A673 (cell line): ENCODE data around the gene DNHD1. TPM values are rescaled to one million over a fixed set of nuclear protein-coding genes. Genes with fewer than 3 reads are reported as not detected.

Source experiments
- BruUV-seq: library from RNA; stranded (reverse); fragments of 400-500 nt; replicated peaks from 2 replicates; lab custom pipeline; 2021; lab: Mats Ljungman, UMichigan
- CTCF ChIA-PET: fragments of 300-600 bp; sonication (Branson Sonifier 250); formaldehyde crosslinking; loops from one replicate; lab custom pipeline; 2022; ENCODE audit warnings: antibody characterized with exemption; lab: Charles Lee
- POLR2A ChIA-PET: fragments of 300-600 bp; sonication (Branson Sonifier 250); formaldehyde crosslinking; loops from one replicate; lab custom pipeline; 2022; ENCODE audit warnings: antibody characterized with exemption; ENCODE audit not compliant: low non-redundant PET; lab: Charles Lee
- DNase-seq: peaks from one replicate; pipeline ENCODE4 v3.0.0-alpha.2; 2015; ENCODE audit warnings: low spot score
- H3K27ac ChIP-seq: fragments of 200-600 bp; sonication (generic); 2 replicates; pipeline ENCODE4 v1.5.1; 2016; ENCODE audit warnings: mixed run types, low read depth, mild to moderate bottlenecking, mixed read lengths, antibody characterized with exemption, low read length; ENCODE audit not compliant: poor library complexity, severe bottlenecking
- H3K27me3 ChIP-seq: fragments of 200-600 bp; sonication (generic); replicated peaks from 2 replicates; pipeline ENCODE4 v1.6.1; 2017; ENCODE audit warnings: mixed run types, low read depth, mild to moderate bottlenecking, mixed read lengths, antibody characterized with exemption, low read length; ENCODE audit not compliant: insufficient read depth, poor library complexity
- H3K36me3 ChIP-seq: fragments of 200-600 bp; sonication (generic); 2 replicates; pipeline ENCODE4 v1.6.1; 2016; ENCODE audit warnings: mixed run types, mild to moderate bottlenecking, mixed read lengths, antibody characterized with exemption, low read length; ENCODE audit not compliant: insufficient read depth, poor library complexity, severe bottlenecking
- H3K4me1 ChIP-seq: fragments of 200-600 bp; sonication (generic); 2 replicates; pipeline ENCODE4 v1.6.1; 2017; ENCODE audit warnings: mixed run types, mild to moderate bottlenecking, mixed read lengths, antibody characterized with exemption, low read length; ENCODE audit not compliant: insufficient read depth, poor library complexity, severe bottlenecking
- H3K4me3 ChIP-seq: fragments of 200-600 bp; sonication (generic); 2 replicates; pipeline ENCODE4 v1.5.1; 2016; ENCODE audit warnings: low read depth, mixed run types, mild to moderate bottlenecking, mixed read lengths, low read length; ENCODE audit not compliant: poor library complexity, severe bottlenecking
- H3K9me3 ChIP-seq: fragments of 200-600 bp; sonication (generic); 2 replicates; pipeline ENCODE4 v1.6.1; 2016; ENCODE audit warnings: mixed run types, low read depth, mild to moderate bottlenecking, mixed read lengths, antibody characterized with exemption, low read length; ENCODE audit not compliant: poor library complexity, severe bottlenecking
- CTCF ChIP-seq: fragments of 300-800, 200-600 bp; sonication (generic); conservative IDR thresholded peaks from 2 replicates; pipeline ENCODE4 v1.5.1; 2017; ENCODE audit warnings: low read depth, mild to moderate bottlenecking, antibody characterized with exemption, low read length, moderate library complexity, mixed read lengths
- EZH2 ChIP-seq: fragments of 200-600 bp; sonication (generic); IDR thresholded peaks from 2 replicates; pipeline ENCODE4 v1.6.1; 2017; ENCODE audit warnings: borderline replicate concordance, low read depth, mild to moderate bottlenecking, mixed read lengths, antibody characterized with exemption, low read length; ENCODE audit not compliant: poor library complexity, severe bottlenecking
- intact Hi-C: fragments of 100-400 bp; cut with micrococcal nuclease; formaldehyde crosslinking; loops from one replicate; pipeline ENCODE4 v1.10.0; 2022; ENCODE audit not compliant: unreplicated experiment
- total RNA-seq: library from RNA; stranded (reverse); gene quantifications from 2 replicates; pipeline ENCODE4 v1.2.3, GENCODE V29; 2021

Gene DNHD1
- total RNA-seq, 1 experiment from 2014 or later, result 20.1 TPM

GRCh38 chr11:6584528-6584927, 87.4 kb downstream of the DNHD1 start:
- H3K36me3 ChIP-seq, result no peaks in the 10 kb centered on the region
- no peak overlapping the region for H3K27ac ChIP-seq
- ChIA-PET POLR2A (no interaction called here), CTCF (no interaction called here)
- H3K27me3 ChIP-seq, result no peaks in the 10 kb centered on the region
- no TSS peak for BruUV-seq
- no peaks in the 10 kb centered on the region for H3K4me1 ChIP-seq
- intact Hi-C loops, result no loop called here
- no peak overlapping the region for H3K4me3 ChIP-seq
- H3K9me3 ChIP-seq, result peaks cover 10% of the 10 kb centered on the region
- TF ChIP-seq CTCF, result no peak
- no peak for TF ChIP-seq EZH2
- DNase-seq, result no peak

DNA sequence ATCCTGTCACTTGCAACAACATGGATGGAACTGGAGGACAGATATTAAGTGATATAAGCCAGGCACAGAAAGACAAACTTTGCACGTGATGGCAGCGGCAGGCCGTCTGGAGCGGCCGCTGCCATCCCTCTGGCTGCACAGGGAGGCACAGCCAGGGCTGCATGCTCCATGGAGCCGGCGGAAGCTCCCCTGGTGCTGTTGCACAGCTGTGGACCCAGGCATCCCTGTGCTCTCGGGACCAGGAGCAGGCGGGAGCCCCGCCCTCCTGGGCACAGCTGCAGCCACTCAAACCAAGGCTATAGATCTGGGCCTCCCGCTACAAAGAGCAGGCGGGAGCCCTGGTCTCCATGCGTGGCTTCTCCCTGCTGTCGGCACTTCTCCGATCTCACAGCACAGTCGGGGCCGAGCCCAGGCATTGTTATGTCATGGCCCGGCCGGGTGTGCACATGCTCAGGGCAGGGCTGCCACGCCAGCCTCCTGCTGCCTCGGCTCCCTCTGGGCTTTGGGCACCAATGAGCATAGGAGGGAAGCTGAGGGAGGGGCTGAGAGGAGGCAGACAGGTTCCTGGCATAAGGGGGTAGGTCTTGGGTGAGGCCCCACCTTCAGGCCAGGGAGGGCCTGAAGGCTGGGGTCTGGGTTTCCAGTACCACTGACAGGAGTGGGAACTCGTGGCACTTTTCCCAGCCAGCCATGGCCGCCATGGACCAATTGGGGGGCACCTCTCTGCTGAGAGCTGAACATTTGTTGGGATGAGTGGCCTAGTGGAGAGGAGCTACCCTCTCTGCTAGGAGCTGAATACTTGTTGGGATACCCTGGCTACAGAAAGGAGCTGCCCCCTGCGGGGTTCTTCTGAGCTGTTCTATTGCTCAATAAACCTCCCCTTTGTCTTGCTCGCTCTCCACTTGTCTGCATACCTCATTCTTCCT, 89.6 kb downstream of the DNHD1 start:
- intact Hi-C loops, result no loop called here

DNA sequence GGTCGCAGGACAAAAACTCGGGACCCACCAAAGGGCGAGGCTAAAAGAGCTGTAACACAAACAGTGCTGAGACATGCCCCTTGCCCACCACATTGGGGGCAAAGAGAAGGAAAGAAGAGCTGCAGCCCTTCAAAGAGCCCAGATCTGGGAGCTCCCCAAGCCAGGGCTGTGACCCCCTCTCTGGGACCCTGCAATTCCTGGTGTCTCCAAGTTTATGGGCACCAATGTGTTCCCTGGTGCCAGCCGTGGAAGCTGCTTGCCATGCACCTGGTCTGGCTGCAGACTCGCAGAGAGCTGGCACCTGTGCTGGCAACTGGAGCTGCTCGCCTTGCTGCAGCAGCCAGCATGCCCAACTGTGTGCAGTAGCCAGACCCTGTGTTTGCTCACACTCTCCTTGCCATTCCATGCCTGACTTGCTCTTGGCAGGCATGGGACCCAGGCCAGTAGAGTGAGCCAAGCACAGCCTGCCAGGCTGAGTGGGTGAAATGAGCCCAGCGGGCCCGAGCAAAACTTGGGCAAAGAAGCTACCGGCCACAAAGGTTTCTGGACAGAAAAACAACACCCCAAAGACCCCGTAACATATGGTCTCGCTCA, 90.4 kb downstream of the DNHD1 start:
- intact Hi-C loops, result no loop called here
- H3K27me3 ChIP-seq, result no peaks in the 10 kb centered on the region
- no TSS peak for BruUV-seq
- no peak overlapping the region for H3K4me3 ChIP-seq
- DNase-seq, result no peak
- no peaks in the 10 kb centered on the region for H3K36me3 ChIP-seq
- ChIA-PET CTCF (no interaction called here), POLR2A (no interaction called here)
- no peaks in the 10 kb centered on the region for H3K4me1 ChIP-seq
- H3K9me3 ChIP-seq, result peaks cover 10% of the 10 kb centered on the region
- TF ChIP-seq CTCF (no peak), EZH2 (no peak)
- no peak overlapping the region for H3K27ac ChIP-seq

More for the DNA sequence above, 89.6 kb downstream of the DNHD1 start:
- BruUV-seq, result no TSS peak
- H3K27ac ChIP-seq, result no peak overlapping the region
- H3K9me3 ChIP-seq, result peaks cover 10% of the 10 kb centered on the region
- POLR2A ChIA-PET, result no interaction called here
- no peak for TF ChIP-seq CTCF
- no peak for TF ChIP-seq EZH2
- CTCF ChIA-PET, result no interaction called here
- H3K4me1 ChIP-seq, result no peaks in the 10 kb centered on the region
- no peak overlapping the region for H3K4me3 ChIP-seq
- no peaks in the 10 kb centered on the region for H3K27me3 ChIP-seq
- DNase-seq, result no peak
- no peaks in the 10 kb centered on the region for H3K36me3 ChIP-seq
